Activated effector memory CD4-positive, alpha-beta T cell treated with anti-CD3 and anti-CD28 coated beads, Interleukin-2, amount 50 U/mL, for 16 hours (primary cell): ENCODE data around the gene GZMA.

Experiments
- DNase-seq: peaks from one replicate; pipeline ENCODE4 v3.0.0-alpha.2; 2020

Gene GZMA

DNA sequence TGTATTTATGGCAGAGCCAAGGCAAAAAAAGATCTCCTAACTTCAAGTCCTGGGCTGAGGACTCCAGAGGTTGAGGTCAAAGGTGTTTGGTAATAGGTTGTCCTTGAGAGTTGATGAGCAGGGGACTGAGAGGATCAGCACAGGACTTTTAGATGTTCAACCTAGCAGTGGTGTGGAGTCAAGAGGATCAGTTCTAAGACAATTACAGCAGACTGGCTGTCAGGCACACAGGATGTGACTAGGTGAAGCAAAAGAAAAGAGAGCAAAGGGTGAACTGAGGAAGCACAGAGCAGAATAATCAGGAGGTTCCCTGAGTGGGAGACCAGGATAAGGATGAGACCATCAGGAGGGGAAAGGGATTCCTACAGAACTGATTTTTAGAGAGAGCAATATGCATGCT is 10.9 kb downstream of the GZMA start:
- DNase-seq, result no peak

DNA sequence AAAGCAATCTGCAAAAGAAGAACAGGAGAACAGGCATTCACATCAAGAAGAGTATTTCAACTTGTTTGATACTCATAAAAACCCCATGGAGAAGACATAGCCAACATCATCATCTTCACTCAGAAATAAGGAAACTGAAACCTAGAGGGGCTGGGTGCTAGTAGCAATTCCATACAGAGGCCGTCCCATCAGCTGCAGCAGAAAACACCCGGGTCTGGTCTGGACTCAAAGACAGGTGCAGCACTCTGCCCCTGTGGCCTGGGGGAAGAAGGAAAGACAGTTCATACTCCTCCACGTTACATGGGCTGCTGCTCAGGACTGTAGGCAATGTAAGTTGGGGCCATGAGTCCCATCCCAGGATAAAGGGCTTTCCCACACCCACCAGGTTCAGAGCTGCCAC is 11.6 kb downstream of the GZMA start:
- DNase-seq, result no peak

DNA sequence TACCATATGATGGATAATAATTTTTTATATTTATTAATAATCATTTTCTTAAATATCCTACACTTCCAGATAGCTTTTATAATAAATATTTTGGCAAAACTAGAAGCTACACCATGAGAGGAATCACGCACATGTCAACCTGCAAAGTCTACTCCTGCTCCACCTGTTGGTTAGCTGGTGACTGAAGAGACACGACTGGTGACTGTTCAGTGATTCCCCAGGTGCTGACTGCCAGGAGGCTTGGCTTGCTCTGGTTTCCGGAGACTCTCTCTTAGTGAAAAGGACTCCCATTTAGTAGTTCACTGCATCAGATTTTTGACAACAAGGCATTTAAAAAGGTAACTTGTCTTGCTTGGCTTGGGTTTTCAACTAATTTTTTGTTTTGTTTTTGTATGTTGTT is 20.9 kb downstream of the GZMA start:
- DNase-seq, result no peak

DNA sequence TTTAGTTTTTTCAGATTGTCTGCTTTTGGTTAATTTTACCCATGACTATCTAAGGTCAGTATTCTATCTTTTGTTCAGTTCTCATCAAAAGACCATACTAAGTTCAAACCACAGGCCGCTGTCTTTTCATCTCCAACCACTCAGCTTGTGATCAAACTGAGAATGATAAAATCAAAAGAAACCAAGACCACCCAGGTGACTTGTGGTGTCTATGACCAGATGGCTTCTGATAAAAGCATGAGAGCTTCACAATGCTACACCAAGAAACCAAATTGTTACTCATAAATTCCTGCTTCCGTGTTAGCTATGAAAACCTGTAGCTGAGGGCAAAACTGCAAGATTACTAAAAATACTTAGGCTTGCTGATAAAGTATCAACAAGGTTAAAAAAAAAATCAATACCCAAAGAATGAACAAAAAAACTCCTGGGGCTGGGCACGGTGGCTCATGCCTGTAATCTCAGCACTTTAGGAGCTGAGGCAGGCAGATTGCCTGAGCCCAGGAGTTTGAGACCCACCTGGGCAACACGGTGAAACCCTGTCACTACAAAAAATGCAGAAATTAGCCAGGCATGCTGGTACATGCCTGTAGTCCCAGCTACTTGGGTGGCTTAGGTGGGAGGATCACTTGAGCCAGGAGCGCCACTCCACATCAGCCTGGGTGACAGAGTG is 31.7 kb downstream of the GZMA start:
- DNase-seq, result no peak

DNA sequence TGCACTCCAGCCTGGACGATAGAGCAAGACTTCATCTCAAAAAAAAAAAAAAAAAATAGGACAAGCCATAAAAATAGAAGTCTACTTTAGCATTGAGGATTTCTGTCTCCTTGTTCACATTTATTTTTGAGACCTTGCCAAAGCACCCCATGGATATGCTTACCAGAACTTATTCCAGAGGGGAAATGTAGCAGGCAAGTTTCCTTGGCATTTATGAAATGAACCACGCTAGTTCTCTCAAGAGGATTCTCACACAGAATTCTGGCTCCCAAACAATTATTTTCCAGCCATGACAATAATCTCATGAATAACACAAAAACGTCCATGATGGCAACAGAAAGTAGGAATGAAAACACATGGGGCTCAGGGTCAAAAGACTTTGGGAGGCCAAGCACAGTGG is 34.1 kb downstream of the GZMA start:
- DNase-seq, result no peak

DNA sequence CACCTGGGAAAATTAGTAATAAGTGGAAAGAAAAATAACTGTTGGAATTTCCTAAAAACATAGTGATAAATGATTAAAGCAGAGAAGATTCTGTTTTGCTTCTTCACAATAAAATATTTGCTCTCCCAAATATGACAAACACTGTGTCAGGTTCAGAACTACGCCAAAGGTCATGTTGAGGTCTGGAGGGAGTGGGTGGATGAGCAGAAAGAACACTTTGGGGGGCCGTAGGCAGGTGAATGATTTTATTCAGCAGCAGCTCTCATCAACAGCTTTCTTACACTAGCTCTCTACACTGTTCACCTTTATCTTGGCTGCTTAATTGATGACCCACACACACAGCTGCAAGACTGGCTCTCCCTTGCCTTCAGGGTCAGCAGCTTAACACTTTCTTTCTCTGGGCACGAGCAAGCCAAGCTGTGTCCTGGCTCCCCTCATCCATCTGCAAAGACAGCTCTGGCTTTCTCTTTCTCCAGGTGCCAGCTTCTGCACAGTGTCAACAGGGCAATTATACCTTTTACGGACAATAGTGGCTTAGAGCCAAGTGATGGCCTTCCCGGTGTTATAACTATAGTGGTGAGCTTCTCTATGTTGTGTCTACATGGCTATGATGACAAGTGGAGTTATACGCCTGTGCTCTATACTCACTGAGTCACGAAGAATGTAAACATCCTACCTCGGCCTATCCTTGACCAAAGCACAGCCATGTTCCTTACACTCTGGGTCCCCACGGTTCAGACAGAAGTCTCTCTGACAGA is 38.6 kb downstream of the GZMA start:
- DNase-seq, result no peak

DNA sequence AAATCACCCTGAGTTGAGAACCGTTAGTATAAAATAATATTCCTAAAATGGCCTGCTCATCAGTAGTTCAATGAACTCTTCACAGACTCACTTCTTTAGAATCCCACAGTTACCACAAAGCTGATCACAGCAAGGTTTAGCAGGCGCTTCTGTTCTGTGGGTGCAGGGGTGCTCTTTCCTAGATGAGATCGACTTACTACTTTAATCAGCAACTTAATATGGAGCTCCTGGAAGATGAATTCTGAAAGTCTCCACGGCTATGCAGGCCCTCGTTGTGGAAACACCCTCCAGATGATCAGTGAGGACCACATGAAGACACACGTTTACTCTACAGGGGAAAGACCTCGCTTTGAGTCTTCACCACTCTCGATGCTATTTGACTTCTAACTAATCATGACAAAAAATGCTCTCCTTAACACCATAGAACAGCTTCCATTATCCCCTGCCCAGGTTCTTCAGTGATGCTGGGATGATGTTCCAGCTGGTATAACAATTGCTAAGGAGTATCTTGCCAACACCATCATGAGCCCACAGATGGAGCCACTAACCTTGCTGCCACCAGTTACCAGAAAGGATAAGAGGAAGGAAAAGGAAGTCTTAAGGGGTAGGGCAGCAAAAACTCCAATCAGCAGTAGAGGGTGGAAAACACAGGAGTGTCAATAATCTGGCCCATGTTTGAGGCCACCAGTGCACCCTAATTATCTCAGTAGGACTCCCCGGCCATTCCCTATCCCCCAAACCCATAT is 39.7 kb downstream of the GZMA start:
- no peak for DNase-seq

DNA sequence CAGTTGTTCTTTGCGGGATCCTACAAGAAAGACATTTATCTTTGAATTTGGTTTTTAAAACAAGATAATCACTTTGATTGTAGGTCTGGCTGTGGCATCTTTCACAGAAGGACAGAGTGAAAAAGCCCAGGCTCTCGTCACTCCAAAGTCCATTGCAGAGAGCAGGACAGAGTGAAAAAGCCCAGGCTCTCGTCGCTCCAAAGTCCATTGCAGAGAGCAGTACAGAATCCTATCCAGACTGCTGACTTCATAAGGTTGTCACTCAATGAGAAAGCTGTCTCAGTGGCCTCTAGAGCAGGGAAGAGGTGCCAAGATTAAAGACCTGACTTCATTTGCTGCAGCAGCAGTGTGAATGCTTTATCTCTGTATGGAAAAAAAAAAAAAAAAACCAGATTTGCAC is 41.2 kb downstream of the GZMA start:
- no peak for DNase-seq

DNA sequence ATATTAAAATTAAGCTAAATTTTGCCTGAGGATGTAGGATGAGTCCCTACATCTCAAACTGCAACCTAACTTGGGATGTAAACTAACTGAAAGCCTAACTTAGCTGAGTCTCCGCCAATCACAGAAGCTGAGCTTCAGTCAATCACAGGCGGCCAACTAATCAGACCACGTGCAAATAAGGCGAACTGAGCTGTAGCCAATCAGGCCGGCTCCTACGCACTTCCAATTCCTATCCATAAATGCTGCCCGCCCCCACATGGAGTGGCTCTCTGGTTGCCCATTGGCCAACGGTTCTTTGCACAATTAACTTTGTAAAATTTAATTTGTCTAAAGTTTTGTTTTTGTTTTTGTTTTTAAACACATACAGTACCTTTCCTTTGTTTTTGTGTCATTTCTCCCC is 43.6 kb downstream of the GZMA start:
- no peak for DNase-seq

DNA sequence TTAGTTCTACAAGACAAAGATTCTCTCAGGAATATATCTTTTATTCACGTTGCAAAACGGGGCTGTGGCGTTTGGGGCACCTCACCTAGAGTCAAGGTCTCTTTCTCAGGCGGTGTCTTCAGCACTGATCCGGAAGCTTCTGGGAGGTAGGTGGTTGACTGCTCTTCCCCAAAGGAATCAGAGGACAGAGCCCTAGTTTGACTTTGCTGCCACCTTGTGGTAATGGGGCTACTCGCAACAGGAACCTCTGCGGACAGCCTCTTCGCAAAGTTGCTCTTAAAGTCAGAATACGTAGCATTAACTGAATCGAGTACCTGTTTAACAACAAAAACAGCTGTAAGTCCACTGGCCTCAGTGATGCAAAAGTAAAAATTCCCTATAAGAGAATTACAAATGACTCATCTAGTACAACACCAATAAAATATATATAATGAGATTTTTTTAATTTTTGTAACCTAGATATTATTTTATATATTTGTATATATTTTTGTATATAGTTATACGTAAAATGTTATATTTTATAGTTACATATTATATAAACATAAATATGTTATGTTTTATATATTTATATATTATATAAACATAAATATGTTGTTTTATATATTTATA is 44.2 kb downstream of the GZMA start:
- DNase-seq, result peak; percentile 91

DNA sequence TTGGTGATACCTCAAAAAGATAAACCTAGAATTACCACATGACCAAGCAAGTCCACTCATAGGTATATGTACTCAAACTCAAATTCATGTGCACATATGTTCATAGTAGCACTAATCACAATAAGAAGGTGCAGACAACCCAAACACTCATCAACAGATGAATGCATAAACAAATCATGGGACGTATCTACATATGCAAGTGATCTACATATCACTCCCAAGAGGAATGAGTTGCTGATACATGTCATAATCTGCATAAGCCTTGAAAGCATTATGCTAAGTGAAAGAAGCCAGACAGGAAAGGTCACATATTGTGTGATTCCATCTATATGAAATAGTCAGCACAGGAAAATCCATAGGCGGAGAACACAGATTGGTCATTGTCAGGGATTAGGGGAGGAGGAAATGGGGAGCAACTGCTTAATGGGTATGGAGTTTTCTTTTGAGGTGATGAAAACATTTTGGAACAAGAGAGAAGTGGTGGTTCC is 46.9 kb downstream of the GZMA start:
- DNase-seq, result no peak

DNA sequence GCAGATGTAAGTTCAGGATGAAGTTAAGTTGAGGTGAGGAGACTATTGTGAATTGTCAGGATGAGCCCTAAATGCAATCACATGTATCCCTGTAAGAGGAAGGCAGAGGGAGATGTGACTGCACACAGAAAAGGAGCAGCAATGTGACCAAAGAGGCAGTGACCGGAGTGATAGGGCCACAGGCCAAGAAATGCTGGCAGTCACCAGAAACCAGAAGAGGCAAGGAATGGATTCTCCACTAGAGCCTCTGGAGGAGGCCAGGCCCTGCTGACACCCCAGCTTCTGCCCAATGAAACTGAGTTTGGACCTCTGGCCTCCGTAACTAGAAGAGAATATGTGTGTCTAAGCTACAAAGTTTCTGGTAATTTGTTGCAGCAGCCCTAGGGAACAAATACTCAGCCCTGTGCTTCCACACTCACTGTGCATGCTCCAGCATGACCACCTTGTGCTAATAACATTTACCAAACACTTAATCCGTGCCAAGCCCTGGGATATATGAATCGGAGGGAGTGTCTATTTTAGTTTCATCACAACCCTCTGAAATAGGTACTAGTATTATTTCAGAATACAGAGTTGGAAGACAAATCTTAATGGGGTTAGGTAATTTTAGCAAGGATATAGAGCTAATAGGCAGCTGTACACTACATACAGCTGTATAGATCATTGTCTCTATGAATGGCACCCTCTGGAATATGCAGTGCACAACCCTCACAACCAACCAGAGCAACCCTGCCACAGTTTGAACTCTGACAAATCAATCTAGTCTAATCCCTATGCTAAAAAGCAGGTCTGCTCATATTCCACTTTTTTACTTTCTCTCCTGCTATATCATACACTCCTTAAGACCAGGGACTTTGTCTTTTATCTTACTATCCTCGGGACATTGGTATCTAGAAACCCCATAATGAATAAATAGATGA is 49.7 kb downstream of the GZMA start:
- no peak for DNase-seq

DNA sequence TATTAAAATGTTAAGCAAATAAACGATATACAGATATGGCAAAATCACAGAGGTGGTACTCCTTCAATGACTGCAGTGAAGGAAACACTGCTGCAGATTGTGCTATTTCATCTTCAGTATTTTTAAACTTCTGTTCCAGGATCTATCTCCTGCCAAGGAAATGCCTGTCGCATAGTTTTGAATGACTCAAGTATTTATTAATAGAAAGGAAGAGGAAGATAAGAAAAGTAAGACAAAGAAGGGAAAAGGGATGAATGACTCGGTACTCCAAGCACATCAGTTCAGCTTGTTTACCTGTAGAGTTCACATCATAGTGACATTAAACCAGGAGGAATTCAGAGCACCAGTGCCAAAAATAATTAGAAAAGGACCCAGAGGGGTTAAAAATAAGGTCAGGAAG is 52.4 kb downstream of the GZMA start:
- DNase-seq, result no peak
